NCI-H510A (cell line): ENCODE measurements around the gene OR2T3.
"Not testable (repeated sequence)": the region's sequence is repeated elsewhere in the genome, so short reads cannot be mapped to it uniquely, and the experiment has no call there.

Experiments used
- DNase-seq: peaks from one replicate; lab custom pipeline; 2025; lab: John Stamatoyannopoulos, UW

The OR2T3 gene

GRCh38 chr1:248472111-248472510 is 1.0 kb upstream of the OR2T3 start:
- not testable (repeated sequence) for DNase-seq

- DNase-seq = not testable (repeated sequence)
Measured at GRCh38 chr1:248475660-248476059, 2.5 kb downstream of the OR2T3 start.

- DNase-seq = not testable (repeated sequence)
Measured at GRCh38 chr1:248481686-248482579, 8.8 kb downstream of the OR2T3 start.

GRCh38 chr1:248488289-248488688 is 15.1 kb downstream of the OR2T3 start, which contains the start of gene OR2T5:
Gene OR2T5, plus strand, starts transcription at chr1:248488589. Its CDS starts 0 bp downstream, at chr1:248488589.
- not testable (repeated sequence) for DNase-seq

- not testable (repeated sequence) for DNase-seq
Measured at GRCh38 chr1:248496661-248497060, 23.5 kb downstream of the OR2T3 start.

GRCh38 chr1:248500305-248501035 is 27.3 kb downstream of the OR2T3 start:
- DNase-seq = not testable (repeated sequence)

- not testable (repeated sequence) for DNase-seq
Measured at GRCh38 chr1:248507773-248508172, 34.6 kb downstream of the OR2T3 start, which contains the start of gene OR2G6. Gene OR2G6, plus strand, starts transcription at chr1:248508073. Its CDS starts 13,574 bp downstream, at chr1:248521647.

- not testable (repeated sequence) for DNase-seq
Measured at GRCh38 chr1:248510217-248510616, 37.1 kb downstream of the OR2T3 start.

- no peak for DNase-seq
Measured at GRCh38 chr1:248521856-248522255, 48.7 kb downstream of the OR2T3 start.
